ENCODE results near the gene EDARADD.

GRCh38 chr1:236361909-236362590, 32.0 kb upstream of the EDARADD start:
- TF ChIP-seq GATA2 (IDR thresholded peaks at IDR 0.05; ENCODE audit: low read depth, low read length) = no peak
- no peak for TF ChIP-seq GATA3 (IDR thresholded peaks at IDR 0.05; ENCODE audit: low read depth, low read length)

Data from SH-SY5Y (cell line).